ENCODE data around the gene SPP2.

Gene SPP2

GRCh38 chr2:234058881-234059280 lies 8.4 kb downstream of the SPP2 start:
- no peak overlapping the region for H3K4me3 ChIP-seq (ENCODE audit: low read depth, low read length)
- TF ChIP-seq CTCF (IDR thresholded peaks at IDR 0.05; ENCODE audit: borderline replicate concordance, insufficient read depth, low read depth, low read length), result no peak

GRCh38 chr2:234060236-234060635 lies 9.7 kb downstream of the SPP2 start:
- TF ChIP-seq CTCF (IDR thresholded peaks at IDR 0.05; ENCODE audit: borderline replicate concordance, insufficient read depth, low read depth, low read length), result no peak
- H3K4me3 ChIP-seq (ENCODE audit: low read depth, low read length), result no peak overlapping the region

GRCh38 chr2:234061624-234062257 lies 11.2 kb downstream of the SPP2 start:
- no peak for TF ChIP-seq CTCF (IDR thresholded peaks at IDR 0.05; ENCODE audit: borderline replicate concordance, insufficient read depth, low read depth, low read length)

GRCh38 chr2:234066587-234066986 lies 16.1 kb downstream of the SPP2 start:
- H3K4me3 ChIP-seq (ENCODE audit: low read depth, low read length), result no peak overlapping the region
- TF ChIP-seq CTCF (IDR thresholded peaks at IDR 0.05; ENCODE audit: borderline replicate concordance, insufficient read depth, low read depth, low read length), result no peak

More at GRCh38 chr2:234061624-234062257, 11.2 kb downstream of the SPP2 start:
- H3K4me3 ChIP-seq (ENCODE audit: low read depth, low read length), result no peak overlapping the region

- no peak overlapping the region for H3K4me3 ChIP-seq (ENCODE audit: low read depth, low read length)
- TF ChIP-seq CTCF (IDR thresholded peaks at IDR 0.05; ENCODE audit: borderline replicate concordance, insufficient read depth, low read depth, low read length), result no peak
These were observed 21.2 kb downstream of the SPP2 start for GRCh38 chr2:234071664-234072063.

GRCh38 chr2:234072454-234072853 lies 22.0 kb downstream of the SPP2 start:
- TF ChIP-seq CTCF (IDR thresholded peaks at IDR 0.05; ENCODE audit: borderline replicate concordance, insufficient read depth, low read depth, low read length), result no peak
- H3K4me3 ChIP-seq (ENCODE audit: low read depth, low read length), result no peak overlapping the region

GRCh38 chr2:234074751-234075517 lies 24.4 kb downstream of the SPP2 start:
- no peak overlapping the region for H3K4me3 ChIP-seq (ENCODE audit: low read depth, low read length)
- no peak for TF ChIP-seq CTCF (IDR thresholded peaks at IDR 0.05; ENCODE audit: borderline replicate concordance, insufficient read depth, low read depth, low read length)

All from GM12875 (cell line).